Activated CD8-positive, alpha-beta memory T cell treated with anti-CD3 and anti-CD28 coated beads, Interleukin-2, amount 10 ng/mL, durations not matched to agents 7 days and 5 days (primary cell): ENCODE measurements around the gene SMIM45.
A peak's percentile ranks its signal among the peaks of the same experiment; 100 is the strongest.

Experiments used
- ATAC-seq: fragments of 150-1000 bp; cut with Tn5 transposase; one replicate; pipeline ENCODE4 v1.10.0; 2021; ENCODE audit warnings: moderate library complexity
- CTCF ChIA-PET: fragments of 350-600 bp; sonication (Branson Sonifier 250); formaldehyde crosslinking; loops from one replicate; lab custom pipeline; 2021; ENCODE audit warnings: antibody characterized with exemption; lab: Charles Lee
- DNase-seq: peaks from one replicate; pipeline ENCODE4 v3.0.0-alpha.2; 2020
- H3K27ac Mint-ChIP-seq: one replicate; pipeline ENCODE4 v1.8.0; 2021; ENCODE audit warnings: mild to moderate bottlenecking, mixed read lengths
- H3K27me3 Mint-ChIP-seq: one replicate; pipeline ENCODE4 v1.8.0; 2021; ENCODE audit warnings: mixed read lengths
- H3K36me3 Mint-ChIP-seq: one replicate; pipeline ENCODE4 v1.8.0; 2021; ENCODE audit warnings: mild to moderate bottlenecking, mixed read lengths
- H3K4me1 Mint-ChIP-seq: one replicate; pipeline ENCODE4 v1.8.0; 2021; ENCODE audit warnings: mixed read lengths
- H3K4me3 Mint-ChIP-seq: one replicate; pipeline ENCODE4 v1.8.0; 2021; ENCODE audit warnings: mild to moderate bottlenecking, moderate library complexity, mixed read lengths
- H3K9me3 Mint-ChIP-seq: one replicate; pipeline ENCODE4 v1.8.0; 2022; ENCODE audit warnings: low read depth, mixed read lengths

Gene SMIM45

GRCh38 chr22:41911001-41911611 is 40.8 kb upstream of the SMIM45 start:
- Mint-ChIP-seq H3K4me1 (peaks cover 27% of the 10 kb centered on the region), H3K4me3 (no peak overlapping the region), H3K27ac (no peak overlapping the region), H3K9me3 (no peaks in the 10 kb centered on the region), H3K36me3 (no peaks in the 10 kb centered on the region), H3K27me3 (peaks cover 48% of the 10 kb centered on the region)
- ATAC-seq (no peak), DNase-seq (no peak)
- CTCF ChIA-PET = interaction anchor here (1.0 to 2.6 kb wide), 3 partner anchors 13 to 224 kb away, joined by 3 to 9 read pairs (median 8); no protein-coding TSS in a partner anchor

GRCh38 chr22:41912338-41913039 is 39.5 kb upstream of the SMIM45 start:
- H3K27me3 Mint-ChIP-seq = peaks cover 59% of the 10 kb centered on the region
- H3K9me3 Mint-ChIP-seq = no peaks in the 10 kb centered on the region
- CTCF ChIA-PET = interaction anchor here (1.0 to 2.6 kb wide), 6 partner anchors 12 to 215 kb away, joined by 3 to 9 read pairs (median 4); partner anchors contain the start of genes NDUFA6 and TNFRSF13C
- H3K4me3 Mint-ChIP-seq = no peak overlapping the region
- H3K4me1 Mint-ChIP-seq = peaks cover 24% of the 10 kb centered on the region
- DNase-seq = no peak
- no peaks in the 10 kb centered on the region for H3K36me3 Mint-ChIP-seq
- H3K27ac Mint-ChIP-seq = no peak overlapping the region
- no peak for ATAC-seq

- H3K36me3 Mint-ChIP-seq = no peaks in the 10 kb centered on the region
- no peak overlapping the region for H3K27ac Mint-ChIP-seq
- peaks cover 20% of the 10 kb centered on the region for H3K4me1 Mint-ChIP-seq
- H3K9me3 Mint-ChIP-seq = no peaks in the 10 kb centered on the region
- CTCF ChIA-PET = interaction anchor here (1.0 to 2.6 kb wide), 4 partner anchors 13 to 177 kb away, joined by 3 to 9 read pairs (median 4); partner anchors contain the start of genes NDUFA6 and TNFRSF13C
- no peak for DNase-seq
- no peak overlapping the region for H3K4me3 Mint-ChIP-seq
- no peak for ATAC-seq
- H3K27me3 Mint-ChIP-seq = peaks cover 59% of the 10 kb centered on the region
These were observed 38.8 kb upstream of the SMIM45 start for GRCh38 chr22:41913040-41913719.

GRCh38 chr22:41913842-41914534 is 38.0 kb upstream of the SMIM45 start:
- H3K4me3 Mint-ChIP-seq = no peak overlapping the region
- H3K4me1 Mint-ChIP-seq = peaks cover 15% of the 10 kb centered on the region
- no peaks in the 10 kb centered on the region for H3K9me3 Mint-ChIP-seq
- H3K36me3 Mint-ChIP-seq = no peaks in the 10 kb centered on the region
- H3K27me3 Mint-ChIP-seq = peaks cover 56% of the 10 kb centered on the region
- no peak overlapping the region for H3K27ac Mint-ChIP-seq
- ATAC-seq = no peak
- CTCF ChIA-PET = interaction anchor here (0.8 to 2.6 kb wide), 3 partner anchors 11 to 13 kb away, joined by 3 to 9 read pairs (median 4); partner anchors contain the start of gene TNFRSF13C
- DNase-seq = no peak

GRCh38 chr22:41914611-41915034 is 37.3 kb upstream of the SMIM45 start:
- CTCF ChIA-PET = interaction anchor here (0.8 kb wide), 1 partner anchor 11 kb away, joined by 3 read pairs; no protein-coding TSS in a partner anchor
- Mint-ChIP-seq H3K27ac (no peak overlapping the region), H3K9me3 (no peaks in the 10 kb centered on the region), H3K27me3 (peaks cover 51% of the 10 kb centered on the region), H3K4me3 (no peak overlapping the region), H3K36me3 (no peaks in the 10 kb centered on the region), H3K4me1 (peaks cover 13% of the 10 kb centered on the region)
- DNase-seq = no peak
- peak; percentile 10 for ATAC-seq

GRCh38 chr22:41915035-41915785 is 36.7 kb upstream of the SMIM45 start, which contains the start of gene SHISA8:
Gene SHISA8, minus strand, starts transcription at chr22:41915074. Its CDS starts 407 bp downstream, at chr22:41914667.
- H3K36me3 Mint-ChIP-seq = no peaks in the 10 kb centered on the region
- DNase-seq (peak; percentile 63), ATAC-seq (peak; percentile 58)
- no peak within 1 kb of the TSS for H3K4me3 Mint-ChIP-seq
- no peaks in the 10 kb centered on the region for H3K9me3 Mint-ChIP-seq
- H3K27ac Mint-ChIP-seq = no peak within 1 kb of the TSS
- peaks cover 13% of the 10 kb centered on the region for H3K4me1 Mint-ChIP-seq
- H3K27me3 Mint-ChIP-seq = peaks cover 51% of the 10 kb centered on the region
- CTCF ChIA-PET = interaction anchor here (1.6 kb wide), 1 partner anchor 26 kb away, joined by 8 read pairs; no protein-coding TSS in a partner anchor

- Mint-ChIP-seq H3K4me3 (no peak overlapping the region), H3K27me3 (peaks cover 46% of the 10 kb centered on the region)
These were observed 36.0 kb upstream of the SMIM45 start for GRCh38 chr22:41915786-41916493.

GRCh38 chr22:41916745-41917358 is 35.1 kb upstream of the SMIM45 start:
- Mint-ChIP-seq H3K4me1 (peaks cover 11% of the 10 kb centered on the region), H3K27me3 (peaks cover 38% of the 10 kb centered on the region), H3K27ac (no peak overlapping the region), H3K9me3 (no peaks in the 10 kb centered on the region), H3K36me3 (no peaks in the 10 kb centered on the region), H3K4me3 (no peak overlapping the region)
- ATAC-seq (no peak), DNase-seq (no peak)
- CTCF ChIA-PET = interaction anchor here (0.7 to 2.1 kb wide), 5 partner anchors 9 to 250 kb away, joined by 3 to 14 read pairs (median 3); partner anchors contain the start of gene TNFRSF13C

More at GRCh38 chr22:41915786-41916493, 36.0 kb upstream of the SMIM45 start:
- Mint-ChIP-seq H3K4me1 (peaks cover 13% of the 10 kb centered on the region), H3K27ac (no peak overlapping the region), H3K36me3 (no peaks in the 10 kb centered on the region), H3K9me3 (no peaks in the 10 kb centered on the region)
- ATAC-seq = no peak
- CTCF ChIA-PET = interaction anchor here (0.7 to 2.1 kb wide), 5 partner anchors 8 to 249 kb away, joined by 3 to 14 read pairs (median 3); partner anchors contain the start of gene TNFRSF13C
- DNase-seq = no peak

- no peak overlapping the region for H3K4me3 Mint-ChIP-seq
- ATAC-seq (no peak), DNase-seq (no peak)
- no peaks in the 10 kb centered on the region for H3K36me3 Mint-ChIP-seq
- no peaks in the 10 kb centered on the region for H3K9me3 Mint-ChIP-seq
- CTCF ChIA-PET = interaction anchor here (0.9 to 2.1 kb wide), 4 partner anchors 8 to 250 kb away, joined by 3 to 14 read pairs (median 3); partner anchors contain the start of gene TNFRSF13C
- H3K4me1 Mint-ChIP-seq = peaks cover 11% of the 10 kb centered on the region
- H3K27ac Mint-ChIP-seq = no peak overlapping the region
- H3K27me3 Mint-ChIP-seq = peaks cover 33% of the 10 kb centered on the region
These were observed 34.5 kb upstream of the SMIM45 start for GRCh38 chr22:41917375-41917902.

- Mint-ChIP-seq H3K9me3 (no peaks in the 10 kb centered on the region), H3K27me3 (peaks cover 26% of the 10 kb centered on the region), H3K27ac (no peak overlapping the region), H3K36me3 (no peaks in the 10 kb centered on the region), H3K4me3 (no peak overlapping the region), H3K4me1 (peaks cover 11% of the 10 kb centered on the region)
- DNase-seq (no peak), ATAC-seq (no peak)
- CTCF ChIA-PET = interaction anchor here (0.9 to 2.1 kb wide), 2 partner anchors 8 to 23 kb away, joined by 3 to 14 read pairs; partner anchors contain the start of gene TNFRSF13C
These were observed 33.8 kb upstream of the SMIM45 start for GRCh38 chr22:41917903-41918791.
